IMR-90 (cell line): ENCODE measurements around the gene FNDC3B. TPM values are rescaled to one million over a fixed set of nuclear protein-coding genes. Genes with fewer than 3 reads are reported as not detected.

Experiments used
- ATAC-seq: fragments of 200-7000 bp; cut with Tn5 transposase; 2 replicates; pipeline ENCODE4 v1.9.1; 2020; ENCODE audit warnings: low read depth, mild to moderate bottlenecking, moderate library complexity
- BruUV-seq: library from RNA; stranded (reverse); fragments of 400-500 nt; replicated peaks from 2 replicates; lab custom pipeline; 2021; lab: Mats Ljungman, UMichigan
- CTCF ChIA-PET: fragments of 300-600 bp; formaldehyde crosslinking; extraction: SDS; loops from one replicate; lab custom pipeline; 2021; ENCODE audit warnings: antibody characterized with exemption; lab: Yijun Ruan, JAX
- POLR2A ChIA-PET: fragments of 300-600 bp; sonication (Branson Sonifier 250); formaldehyde crosslinking; loops from one replicate; lab custom pipeline; 2022; ENCODE audit warnings: antibody characterized with exemption; ENCODE audit not compliant: unreplicated experiment; lab: Charles Lee
- DNase-seq: peaks from one replicate; pipeline ENCODE4 v3.0.0; 2013
- H2AFZ ChIP-seq: replicated peaks from 2 replicates; pipeline ENCODE3; 2013; ENCODE audit warnings: low read length, mild to moderate bottlenecking; ENCODE audit not compliant: poor library complexity
- H2AK5ac ChIP-seq: 2 replicates; pipeline ENCODE4 v1.6.1; 2013; ENCODE audit warnings: low read depth, low read length, inconsistent platforms
- H2AK9ac ChIP-seq: replicated peaks from 2 replicates; pipeline ENCODE3; 2013; ENCODE audit warnings: mild to moderate bottlenecking, low read depth, low read length, moderate library complexity; ENCODE audit not compliant: poor library complexity
- H2BK120ac ChIP-seq: 2 replicates; pipeline ENCODE4 v1.6.1; 2013; ENCODE audit warnings: low read depth, low read length, inconsistent platforms
- H2BK15ac ChIP-seq: 3 replicates; pipeline ENCODE4 v1.6.1; 2013; ENCODE audit warnings: low read depth, low read length, inconsistent platforms
- H2BK20ac ChIP-seq: 2 replicates; pipeline ENCODE4 v1.6.1; 2013; ENCODE audit warnings: low read depth, mild to moderate bottlenecking, inconsistent platforms, low read length, moderate library complexity
- H2BK5ac ChIP-seq: 2 replicates; pipeline ENCODE4 v1.6.1; 2013; ENCODE audit warnings: mild to moderate bottlenecking, low read depth, low read length, inconsistent platforms; ENCODE audit not compliant: poor library complexity, severe bottlenecking
- H3K14ac ChIP-seq: replicated peaks from 2 replicates; pipeline ENCODE4 v1.6.1; 2013; ENCODE audit warnings: low read depth, low read length, inconsistent platforms
- H3K18ac ChIP-seq: 2 replicates; pipeline ENCODE4 v1.6.1; 2013; ENCODE audit warnings: low read depth, low read length, control low read depth
- H3K23ac ChIP-seq: 2 replicates; pipeline ENCODE4 v1.6.1; 2013; ENCODE audit warnings: low read depth, low read length, inconsistent platforms
- H3K27ac ChIP-seq: 2 replicates; pipeline ENCODE4 v1.5.1; 2013; ENCODE audit warnings: mild to moderate bottlenecking, control low read depth, low read length; ENCODE audit not compliant: insufficient read depth
- H3K27me3 ChIP-seq: 2 replicates; pipeline ENCODE4 v1.6.1; 2013; ENCODE audit warnings: low read length; ENCODE audit not compliant: control insufficient read depth, insufficient read depth
- H3K36me3 ChIP-seq: 2 replicates; pipeline ENCODE4 v1.6.1; 2013; ENCODE audit warnings: low read length, mixed read lengths; ENCODE audit not compliant: control insufficient read depth, insufficient read depth
- H3K4ac ChIP-seq: 2 replicates; pipeline ENCODE4 v1.6.1; 2013; ENCODE audit warnings: low read depth, low read length, inconsistent platforms
- H3K4me1 ChIP-seq: 2 replicates; pipeline ENCODE4 v1.6.1; 2013; ENCODE audit warnings: low read length, mixed read lengths; ENCODE audit not compliant: control insufficient read depth, insufficient read depth
- H3K4me2 ChIP-seq: 2 replicates; pipeline ENCODE4 v1.6.1; 2013; ENCODE audit warnings: low read depth, mild to moderate bottlenecking, control low read depth, low read length, moderate library complexity
- H3K4me3 ChIP-seq: 2 replicates; pipeline ENCODE4 v1.5.1; 2013; ENCODE audit warnings: low read depth, mild to moderate bottlenecking, control low read depth, low read length, moderate library complexity; ENCODE audit not compliant: insufficient read depth
- H3K56ac ChIP-seq: 2 replicates; pipeline ENCODE4 v1.6.1; 2013; ENCODE audit warnings: low read length, inconsistent platforms; ENCODE audit not compliant: insufficient read depth; ENCODE audit errors: extremely low read depth
- H3K79me1 ChIP-seq, 2 experiments: 2 replicates each; pipeline ENCODE4 v1.6.1; 2013; ENCODE audit warnings: low read length in 2 of 2, inconsistent platforms in 1 of 2, low read depth in 1 of 2
- H3K9ac ChIP-seq: 2 replicates; pipeline ENCODE4 v1.6.1; 2013; ENCODE audit warnings: low read depth, low read length, control low read depth
- H3K9me1 ChIP-seq: 2 replicates; pipeline ENCODE4 v1.6.1; 2013; ENCODE audit warnings: low read length, inconsistent platforms; ENCODE audit not compliant: insufficient read depth
- H3K9me3 ChIP-seq: 2 replicates; pipeline ENCODE4 v1.6.1; 2013; ENCODE audit warnings: low read length; ENCODE audit not compliant: control insufficient read depth, insufficient read depth
- H4K20me1 ChIP-seq: 2 replicates; pipeline ENCODE4 v1.6.1; 2013; ENCODE audit warnings: low read length, inconsistent platforms; ENCODE audit not compliant: insufficient read depth
- H4K5ac ChIP-seq: 2 replicates; pipeline ENCODE4 v1.6.1; 2013; ENCODE audit warnings: mild to moderate bottlenecking, low read depth, low read length, control low read depth
- H4K8ac ChIP-seq, 2 experiments: 2 replicates each; pipeline ENCODE4 v1.6.1; 2013; ENCODE audit warnings: low read depth in 2 of 2, low read length in 2 of 2, control low read depth in 1 of 2, inconsistent platforms in 1 of 2
- H4K91ac ChIP-seq: 2 replicates; pipeline ENCODE4 v1.6.1; 2013; ENCODE audit warnings: low read depth, low read length, inconsistent platforms; ENCODE audit not compliant: insufficient read depth
- CTCF ChIP-seq: conservative IDR thresholded peaks from 2 replicates; pipeline ENCODE4 v1.5.1; 2012; ENCODE audit warnings: mild to moderate bottlenecking, low read depth, low read length, improper control_type of control experiment
- FOS ChIP-seq: fragments of 150-350 bp; IDR thresholded peaks from 2 replicates; pipeline ENCODE4 v1.6.1; 2016; ENCODE audit warnings: low read depth, low read length
- MAFK ChIP-seq: IDR thresholded peaks from 2 replicates; pipeline ENCODE4 v1.6.1; 2012; ENCODE audit warnings: low read depth, low read length, improper control_type of control experiment
- RFX5 ChIP-seq: IDR thresholded peaks from 2 replicates; pipeline ENCODE4 v1.8.0; 2012; ENCODE audit warnings: low read depth, mild to moderate bottlenecking, low read length, moderate library complexity
- WGBS, 2 experiments: methylation state at CpG; one replicate each; pipeline versions ENCODE4 v1.1.5 to v1.1.7; 2013; ENCODE audit warnings: missing lambda C conversion rate in 2 of 2; ENCODE audit not compliant: insufficient read length in 1 of 2; ENCODE audit errors: extremely low coverage in 2 of 2; 5-methylcytosine and 5-hydroxymethylcytosine counted together
- dilution Hi-C: fragments of 300-500 bp; cut with HindIII; formaldehyde crosslinking; loops from one replicate; pipeline ENCODE4 v1.14.3; 2018; ENCODE audit warnings: low sequenced_read_pairs; ENCODE audit not compliant: unreplicated experiment
- in situ Hi-C: fragments of 300-500 bp; cut with MboI; formaldehyde crosslinking; loops from 3 replicates; pipeline ENCODE4 v1.14.3; 2019; ENCODE audit warnings: low sequenced_read_pairs, inconsistent platforms, mixed read lengths
- intact Hi-C: fragments of 100-400 bp; cut with micrococcal nuclease; formaldehyde crosslinking; loops from 2 replicates; pipeline ENCODE4 v1.10.0; 2022
- polyA plus RNA-seq, 3 experiments: library from polyadenylated mRNA; depleted of rRNA; stranded (reverse); fragments of >200 nt; gene quantifications; 2 replicates each; pipeline ENCODE4 v1.2.3, GENCODE V29; 2012; ENCODE audit warnings: low replicate concordance in 1 of 3
- total RNA-seq: library from RNA; depleted of rRNA; stranded (reverse); fragments of >200 nt; gene quantifications from 2 replicates; pipeline ENCODE4 v1.2.3, GENCODE V29; 2012

The FNDC3B gene
- total and polyA plus RNA-seq, 2 of the 4 experiments (the other 2 are of a cell fraction), result 23.9 to 150 TPM

GRCh38 chr3:172201870-172202236 is 162.5 kb downstream of the FNDC3B start (continued):
- TF ChIP-seq RFX5, result no peak

- H3K9me3 ChIP-seq, result no peaks in the 10 kb centered on the region
- no peaks in the 10 kb centered on the region for H3K27me3 ChIP-seq
- H4K91ac ChIP-seq, result peak overlapping the region; percentile 59; the same call in 1 of the 2 replicates
- H4K8ac ChIP-seq, result peak overlapping the region; percentile 13 to 81; a peak in 2 of 4 replicates
- POLR2A ChIA-PET, result no interaction called here
- peaks cover 28 to 78% of the 10 kb centered on the region in 2 experiments for H3K79me1 ChIP-seq
- H2BK120ac ChIP-seq, result peak overlapping the region; percentile 48; the same call in 1 of the 2 replicates
- peak overlapping the region; percentile 73 for H3K4ac ChIP-seq
- no peak for DNase-seq
- peak overlapping the region; percentile 31; the same call in 1 of the 2 replicates for H3K23ac ChIP-seq
- peaks cover 12% of the 10 kb centered on the region for H3K9me1 ChIP-seq
- 0 out of 2 replicates have a peak, but pooled peaks cover 1% of the 10 kb centered on the region for H3K36me3 ChIP-seq
- peak overlapping the region; percentile 90 for H2BK5ac ChIP-seq
- 100% methylated on average over 1 of the region's 3 CpGs; no CpG with 5 or more reads in 1 of the 2 experiments for whole genome bisulfite sequencing, 2 experiments
- dilution Hi-C loops, result no loop called here
- H3K9ac ChIP-seq, result no peak overlapping the region
- no peak overlapping the region for H2AFZ ChIP-seq
- peak overlapping the region; percentile 67; the same call in 1 of the 2 replicates for H3K27ac ChIP-seq
- no peak overlapping the region for H3K4me2 ChIP-seq
- CTCF ChIA-PET, result interaction anchor here (2.6 kb wide), 1 partner anchor 18 kb away, joined by 6 read pairs; no protein-coding TSS in a partner anchor
- peak overlapping the region; percentile 53; the same call in 1 of the 2 replicates for H2AK5ac ChIP-seq
- in situ Hi-C loops, result no loop called here
- no peak overlapping the region for H3K4me3 ChIP-seq
- no peak for TF ChIP-seq MAFK
- TF ChIP-seq CTCF, result 0 out of 2 replicates have a peak, but pooled peaks have one; percentile 1
- no peak for TF ChIP-seq RFX5
- TF ChIP-seq FOS, result no peak
- no peak for ATAC-seq
- H4K5ac ChIP-seq, result peak overlapping the region; percentile 93; the same call in 1 of the 2 replicates
- H3K56ac ChIP-seq, result peak overlapping the region; percentile 59; the same call in 1 of the 2 replicates
- H2BK15ac ChIP-seq, result no peak overlapping the region
- peak overlapping the region; percentile 47; the same call in 1 of the 2 replicates for H2BK20ac ChIP-seq
- peak overlapping the region; percentile 79 for H3K14ac ChIP-seq
- intact Hi-C loops, result loop anchor here (10.0 kb wide), 1 partner anchor 158 kb away; no protein-coding TSS in a partner anchor
- no peak overlapping the region for H2AK9ac ChIP-seq
- H4K20me1 ChIP-seq, result peaks cover 53% of the 10 kb centered on the region
- H3K4me1 ChIP-seq, result peaks cover 19% of the 10 kb centered on the region
- BruUV-seq, result no TSS peak
- H3K18ac ChIP-seq, result peak overlapping the region; percentile 63
Measured at GRCh38 chr3:172202797-172203196, 163.4 kb downstream of the FNDC3B start.
